Stomach smooth muscle (tissue), 2 donors: ENCODE results near the gene ZNF829.

Experiments
- H3K27ac ChIP-seq: one replicate; pipeline ENCODE4 v1.7.0; 2013; ENCODE audit warnings: mild to moderate bottlenecking, low read length, inconsistent platforms
- H3K27me3 ChIP-seq, 2 donors: one replicate each; pipeline ENCODE4 v1.7.0; 2013; ENCODE audit warnings: low read length in 2 of 2; ENCODE audit not compliant: insufficient read depth in 2 of 2, control insufficient read depth in 1 of 2
- H3K36me3 ChIP-seq, 2 donors: one replicate each; pipeline ENCODE4 v1.7.0; 2013; ENCODE audit warnings: low read length in 2 of 2; ENCODE audit not compliant: control insufficient read depth in 2 of 2, insufficient read depth in 2 of 2
- H3K4me1 ChIP-seq: one replicate; pipeline ENCODE4 v1.7.0; 2013; ENCODE audit warnings: low read length; ENCODE audit not compliant: control insufficient read depth, insufficient read depth
- H3K4me3 ChIP-seq, 2 donors: one replicate each; pipeline ENCODE4 v1.7.0; 2013; ENCODE audit warnings: low read length in 2 of 2
- H3K9ac ChIP-seq, 2 donors: one replicate each; pipeline ENCODE4 v1.7.0; 2013; ENCODE audit warnings: low read length in 2 of 2, mild to moderate bottlenecking in 1 of 2
- H3K9me3 ChIP-seq, 2 donors: one replicate each; pipeline ENCODE4 v1.7.0; 2013; ENCODE audit warnings: low read length in 2 of 2; ENCODE audit not compliant: control insufficient read depth in 2 of 2
- donor health status: healthy.
- donor health status: Pancreatic carcinoma.

Gene ZNF829

GRCh38 chr19:36891768-36892357, 24.2 kb downstream of the ZNF829 start:
- Histone ChIP-seq H3K36me3 (peaks cover 38 to 56% of the 10 kb centered on the region in 2 donors), H3K4me1 (no peaks in the 10 kb centered on the region), H3K27ac (no peak overlapping the region), H3K4me3 (peak overlapping the region in 1 of 2 donors; percentile 40), H3K9me3 (peaks cover 56 to 59% of the 10 kb centered on the region in 2 donors), H3K9ac (no peak overlapping the region), H3K27me3 (no peaks in the 10 kb centered on the region)

DNA sequence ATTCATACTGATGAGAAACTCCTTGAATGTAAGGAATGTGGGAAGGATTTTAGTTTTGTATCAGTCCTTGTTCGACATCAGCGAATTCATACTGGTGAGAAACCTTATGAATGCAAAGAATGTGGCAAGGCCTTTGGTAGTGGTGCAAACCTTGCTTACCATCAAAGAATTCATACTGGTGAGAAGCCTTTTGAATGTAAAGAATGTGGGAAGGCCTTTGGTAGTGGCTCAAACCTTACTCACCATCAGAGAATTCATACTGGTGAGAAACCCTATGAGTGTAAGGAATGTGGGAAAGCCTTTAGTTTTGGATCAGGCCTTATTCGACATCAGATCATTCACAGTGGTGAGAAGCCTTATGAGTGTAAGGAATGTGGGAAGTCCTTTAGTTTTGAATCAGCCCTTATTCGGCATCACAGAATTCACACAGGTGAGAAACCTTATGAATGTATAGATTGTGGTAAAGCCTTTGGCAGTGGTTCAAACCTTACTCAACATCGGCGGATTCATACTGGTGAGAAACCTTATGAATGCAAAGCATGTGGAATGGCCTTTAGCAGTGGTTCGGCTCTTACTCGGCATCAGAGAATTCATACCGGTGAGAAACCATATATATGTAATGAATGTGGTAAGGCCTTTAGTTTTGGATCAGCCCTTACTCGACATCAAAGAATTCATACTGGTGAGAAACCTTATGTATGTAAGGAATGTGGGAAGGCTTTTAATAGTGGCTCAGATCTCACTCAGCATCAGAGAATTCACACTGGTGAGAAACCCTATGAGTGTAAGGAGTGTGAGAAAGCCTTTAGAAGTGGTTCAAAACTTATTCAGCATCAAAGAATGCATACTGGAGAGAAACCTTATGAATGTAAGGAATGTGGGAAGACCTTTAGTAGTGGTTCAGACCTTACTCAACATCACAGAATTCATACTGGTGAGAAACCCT, 38.8 kb downstream of the ZNF829 start:
- Histone ChIP-seq H3K4me3 (peak overlapping the region in 1 of 2 donors; percentile 17), H3K36me3 (peaks cover 19 to 24% of the 10 kb centered on the region in 2 donors), H3K27ac (no peak overlapping the region), H3K4me1 (no peaks in the 10 kb centered on the region), H3K9me3 (peaks cover 37 to 58% of the 10 kb centered on the region in 2 donors), H3K27me3 (no peaks in the 10 kb centered on the region), H3K9ac (no peak overlapping the region)

- Histone ChIP-seq H3K4me1 (peaks cover 10% of the 10 kb centered on the region), H3K27ac (no peak overlapping the region), H3K4me3 (peak overlapping the region; percentile 100), H3K9me3 (peaks cover 3 to 4% of the 10 kb centered on the region in 2 donors), H3K27me3 (no peaks in the 10 kb centered on the region), H3K36me3 (peaks cover 2 to 13% of the 10 kb centered on the region in 2 donors), H3K9ac (peak overlapping the region; percentile 81 to 97)
Measured at GRCh38 chr19:36851898-36852297, 64.2 kb downstream of the ZNF829 start.

- Histone ChIP-seq H3K4me1 (peaks cover 10% of the 10 kb centered on the region), H3K27me3 (no peaks in the 10 kb centered on the region), H3K36me3 (peaks cover 2 to 10% of the 10 kb centered on the region in 2 donors), H3K9me3 (peaks cover 3 to 4% of the 10 kb centered on the region in 2 donors), H3K9ac (peak within 1 kb of the TSS; percentile 81 to 97), H3K27ac (peak within 1 kb of the TSS; percentile 92), H3K4me3 (peak within 1 kb of the TSS; percentile 100)
Measured at GRCh38 chr19:36850559-36851442, 65.3 kb downstream of the ZNF829 start, which contains the start of gene ZNF345. Gene ZNF345, plus strand, starts transcription at chr19:36850876. Its CDS starts 25,955 bp downstream, at chr19:36876831.

DNA sequence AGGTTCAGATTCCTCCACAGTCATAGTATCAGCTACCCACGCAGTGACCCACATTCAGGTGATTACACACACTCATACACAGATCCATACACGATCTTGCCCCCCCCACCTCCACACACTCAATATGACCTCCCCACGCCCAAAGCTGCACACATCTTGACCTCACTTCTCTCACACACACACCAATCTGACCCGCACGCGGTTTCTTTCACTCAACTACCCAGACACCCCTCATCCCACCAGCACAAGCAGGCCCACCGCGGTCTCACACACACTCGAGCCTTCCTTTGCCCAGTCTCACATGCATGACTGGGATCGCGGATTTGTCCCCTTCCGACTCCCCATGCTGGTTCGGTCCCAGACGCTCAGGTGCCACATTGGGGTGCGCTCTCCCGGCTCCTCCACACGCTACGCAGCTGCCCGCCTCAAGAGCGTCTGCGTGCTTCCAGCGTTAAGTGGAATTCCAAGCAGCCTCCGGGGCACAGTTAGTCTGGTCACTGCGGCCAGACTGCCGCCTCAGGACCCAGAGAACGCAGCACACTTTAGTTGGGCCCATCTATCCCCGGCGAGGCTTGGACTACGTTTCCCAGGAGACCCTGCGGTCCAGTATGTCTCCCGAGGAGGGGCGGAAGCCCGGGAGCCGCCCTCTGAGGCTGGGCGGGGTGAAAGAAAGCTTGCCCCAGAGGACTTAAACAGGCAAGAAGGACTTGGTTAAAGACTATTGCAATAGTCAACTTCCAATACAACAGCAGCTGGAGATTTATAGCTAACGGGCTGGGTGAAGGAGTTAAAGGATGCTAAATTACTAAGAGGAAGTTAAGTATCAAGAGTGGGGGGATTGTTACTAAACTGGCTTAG, 66.2 kb downstream of the ZNF829 start:
- Histone ChIP-seq H3K36me3 (peaks cover 2 to 7% of the 10 kb centered on the region in 2 donors), H3K9me3 (peaks cover 0 to 3% of the 10 kb centered on the region in 2 donors), H3K27ac (peak overlapping the region; percentile 92), H3K27me3 (no peaks in the 10 kb centered on the region), H3K4me1 (peaks cover 10% of the 10 kb centered on the region), H3K9ac (peak overlapping the region; percentile 81 to 97), H3K4me3 (peak overlapping the region; percentile 100)

DNA sequence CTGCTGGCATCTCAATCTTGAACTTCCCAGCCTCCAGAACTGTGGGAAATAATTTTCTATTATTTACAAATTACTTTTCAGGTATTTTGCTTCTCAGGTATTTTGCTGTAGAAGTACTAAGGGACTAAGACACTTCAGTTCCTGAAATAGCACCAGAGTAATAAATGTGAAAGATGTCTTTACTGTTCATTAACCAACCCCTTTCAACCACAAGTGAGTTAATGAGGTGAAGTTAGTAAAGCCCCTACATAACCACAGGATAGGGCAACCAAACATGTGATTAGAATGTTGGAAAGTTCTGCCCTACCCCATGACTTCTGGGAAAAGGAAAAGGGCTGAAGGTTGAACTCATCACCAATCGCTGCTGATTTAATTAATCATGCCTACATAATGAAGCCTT, 68.1 kb downstream of the ZNF829 start:
- Histone ChIP-seq H3K27me3 (no peaks in the 10 kb centered on the region), H3K27ac (no peak overlapping the region), H3K9me3 (no peaks in the 10 kb centered on the region), H3K9ac (no peak overlapping the region), H3K4me1 (peaks cover 10% of the 10 kb centered on the region), H3K36me3 (no peaks in the 10 kb centered on the region), H3K4me3 (no peak overlapping the region)

GRCh38 chr19:36838784-36839324, 77.2 kb downstream of the ZNF829 start:
- no peaks in the 10 kb centered on the region for H3K27me3 ChIP-seq

More at GRCh38 chr19:36838784-36839324, 77.2 kb downstream of the ZNF829 start:
- Histone ChIP-seq H3K4me1 (peaks cover 9% of the 10 kb centered on the region), H3K4me3 (peak overlapping the region; percentile 85 to 98), H3K36me3 (peaks cover under 1 to 4% of the 10 kb centered on the region in 2 donors), H3K27ac (peak overlapping the region; percentile 76), H3K9me3 (peaks cover 3 to 9% of the 10 kb centered on the region in 2 donors), H3K9ac (peak overlapping the region; percentile 93 to 95)
